Right ventricle myocardium inferior (tissue), 1 donor: Measurements from ENCODE around the gene NR1H3. TPM values are rescaled to one million over a fixed set of nuclear protein-coding genes. Genes with fewer than 3 reads are reported as not detected.
"Not testable (repeated sequence)": the region's sequence is repeated elsewhere in the genome, so short reads cannot be mapped to it uniquely, and the experiment has no call there.

Source experiments
- ATAC-seq: fragments of 200-7000 bp; cut with Tn5 transposase; one replicate; pipeline ENCODE4 v1.9.1; 2020; ENCODE audit warnings: mild to moderate bottlenecking, moderate library complexity
- DNase-seq: peaks from one replicate; pipeline ENCODE4 v3.0.0; 2021; ENCODE audit errors: missing footprints
- intact Hi-C: fragments of 100-400 bp; cut with DNase I; formaldehyde crosslinking; loops from one replicate; pipeline ENCODE4 v1.11.0; 2022
- long read RNA-seq: library from polyadenylated mRNA; unstranded; transcript quantifications from one replicate; pipeline ENCODE4 v2.0.0, GENCODE V29; 2021
- total RNA-seq: library from RNA; stranded (reverse); fragmentation: NEBNext Ultra II Directional; extraction: Animal tissue kit (Norgen Biotek cat#: 25700); gene quantifications from one replicate; pipeline ENCODE4 v1.2.1, GENCODE V29; 2021
- donor health status: DM: no; HTN: yes; CAD: no; lungs with severe emphysema.

The NR1H3 gene
- total RNA-seq: 22.3 TPM
- long read RNA-seq, partial matches to known transcripts: 0 of 9 reads
- long read RNA-seq, other reads (novel, unspliced or antisense): 7 of 9 reads

- ATAC-seq (peak; percentile 77), DNase-seq (peak; percentile 92)
- intact Hi-C loops: loop anchor here (1.0 to 5.0 kb wide), 2 partner anchors 40 to 98 kb away; no protein-coding TSS in a partner anchor
Observed at GRCh38 chr11:47257517-47258316, at the start of gene NR1H3. Gene NR1H3 (plus strand): TSS chr11:47257996. CDS start chr11:47259217, 1,221 bp downstream.

GRCh38 chr11:47208008-47208552, 49.7 kb upstream of the NR1H3 start:
- not testable (repeated sequence) for ATAC-seq

GRCh38 chr11:47208628-47209027, 49.2 kb upstream of the NR1H3 start:
- no peak for ATAC-seq
- intact Hi-C loops: no loop called here
- DNase-seq: no peak

More at GRCh38 chr11:47208008-47208552, 49.7 kb upstream of the NR1H3 start:
- DNase-seq, intact Hi-C loops: not testable (repeated sequence)

- ATAC-seq (no peak), DNase-seq (no peak)
- intact Hi-C loops: loop anchor here (5.0 kb wide), 1 partner anchor 36 kb away; the partner anchor contains the start of gene ARFGAP2
Observed at GRCh38 chr11:47212938-47213337, 44.9 kb upstream of the NR1H3 start.

GRCh38 chr11:47213950-47214565, 43.7 kb upstream of the NR1H3 start:
- intact Hi-C loops: loop anchor here (2.0 to 5.0 kb wide), 2 partner anchors 27 to 37 kb away; partner anchors contain the start of genes ARFGAP2 and PACSIN3
- ATAC-seq (peak; percentile 94), DNase-seq (peak; percentile 96)

- DNase-seq (no peak), ATAC-seq (no peak)
Observed at GRCh38 chr11:47215366-47215910, 42.4 kb upstream of the NR1H3 start.

GRCh38 chr11:47216121-47216798, 41.5 kb upstream of the NR1H3 start:
- DNase-seq (no peak), ATAC-seq (no peak)
- intact Hi-C loops: loop anchor here (5.0 kb wide), 1 partner anchor 41 kb away; the partner anchor contains the start of gene NR1H3

More at GRCh38 chr11:47215366-47215910, 42.4 kb upstream of the NR1H3 start:
- intact Hi-C loops: loop anchor here (2.0 to 5.0 kb wide), 2 partner anchors 29 to 42 kb away; partner anchors contain the start of genes NR1H3 and PACSIN3

GRCh38 chr11:47220401-47220821, 37.4 kb upstream of the NR1H3 start:
- no peak for ATAC-seq
- intact Hi-C loops: no loop called here

GRCh38 chr11:47222696-47223095, 35.1 kb upstream of the NR1H3 start:
- no peak for DNase-seq
- no peak for ATAC-seq
- intact Hi-C loops: no loop called here

More at GRCh38 chr11:47220401-47220821, 37.4 kb upstream of the NR1H3 start:
- DNase-seq: no peak

GRCh38 chr11:47225552-47226400, 32.0 kb upstream of the NR1H3 start:
- ATAC-seq (no peak), DNase-seq (no peak)
- intact Hi-C loops: no loop called here

GRCh38 chr11:47229161-47229560, 28.6 kb upstream of the NR1H3 start:
- DNase-seq (no peak), ATAC-seq (no peak)
- intact Hi-C loops: no loop called here

- DNase-seq: no peak
- intact Hi-C loops: no loop called here
- ATAC-seq: no peak
Observed at GRCh38 chr11:47233051-47233450, 24.7 kb upstream of the NR1H3 start.

GRCh38 chr11:47233989-47234668, 23.7 kb upstream of the NR1H3 start:
- DNase-seq (no peak), ATAC-seq (peak; percentile 78)
- intact Hi-C loops: no loop called here

- intact Hi-C loops: no loop called here
- ATAC-seq: peak; percentile 15
- DNase-seq: no peak
Observed at GRCh38 chr11:47234669-47235100, 23.1 kb upstream of the NR1H3 start.

- DNase-seq (peak; percentile 62), ATAC-seq (no peak)
- intact Hi-C loops: no loop called here
Observed at GRCh38 chr11:47235163-47235562, 22.6 kb upstream of the NR1H3 start.

- no peak for DNase-seq
- intact Hi-C loops: no loop called here
- no peak for ATAC-seq
Observed at GRCh38 chr11:47236482-47236881, 21.3 kb upstream of the NR1H3 start.

- ATAC-seq (no peak), DNase-seq (no peak)
- intact Hi-C loops: no loop called here
Observed at GRCh38 chr11:47239852-47240251, 17.9 kb upstream of the NR1H3 start.
